ENCODE measurements around the gene PIRT. TPM values are rescaled to one million over a fixed set of nuclear protein-coding genes. Genes with fewer than 3 reads are reported as not detected.
A peak's percentile ranks its signal among the peaks of the same experiment; 100 is the strongest.

The PIRT gene
- total RNA-seq, 2 experiments from 2014 or later: not detected

GRCh38 chr17:10792151-10792550 lies 45.7 kb downstream of the PIRT start:
- peak; percentile 28 for DNase-seq
- H3K4me1 Mint-ChIP-seq: peaks cover 5% of the 10 kb centered on the region
- peak; percentile 56 for ATAC-seq (ENCODE audit: low read depth)
- H3K27me3 Mint-ChIP-seq: no peaks in the 10 kb centered on the region
- no peaks in the 10 kb centered on the region for H3K9me3 Mint-ChIP-seq
- no peaks in the 10 kb centered on the region for H3K36me3 Mint-ChIP-seq
- H3K4me3 Mint-ChIP-seq: no peak overlapping the region
- POLR2A ChIA-PET: no interaction called here
- no peak overlapping the region for H3K27ac Mint-ChIP-seq

DNA sequence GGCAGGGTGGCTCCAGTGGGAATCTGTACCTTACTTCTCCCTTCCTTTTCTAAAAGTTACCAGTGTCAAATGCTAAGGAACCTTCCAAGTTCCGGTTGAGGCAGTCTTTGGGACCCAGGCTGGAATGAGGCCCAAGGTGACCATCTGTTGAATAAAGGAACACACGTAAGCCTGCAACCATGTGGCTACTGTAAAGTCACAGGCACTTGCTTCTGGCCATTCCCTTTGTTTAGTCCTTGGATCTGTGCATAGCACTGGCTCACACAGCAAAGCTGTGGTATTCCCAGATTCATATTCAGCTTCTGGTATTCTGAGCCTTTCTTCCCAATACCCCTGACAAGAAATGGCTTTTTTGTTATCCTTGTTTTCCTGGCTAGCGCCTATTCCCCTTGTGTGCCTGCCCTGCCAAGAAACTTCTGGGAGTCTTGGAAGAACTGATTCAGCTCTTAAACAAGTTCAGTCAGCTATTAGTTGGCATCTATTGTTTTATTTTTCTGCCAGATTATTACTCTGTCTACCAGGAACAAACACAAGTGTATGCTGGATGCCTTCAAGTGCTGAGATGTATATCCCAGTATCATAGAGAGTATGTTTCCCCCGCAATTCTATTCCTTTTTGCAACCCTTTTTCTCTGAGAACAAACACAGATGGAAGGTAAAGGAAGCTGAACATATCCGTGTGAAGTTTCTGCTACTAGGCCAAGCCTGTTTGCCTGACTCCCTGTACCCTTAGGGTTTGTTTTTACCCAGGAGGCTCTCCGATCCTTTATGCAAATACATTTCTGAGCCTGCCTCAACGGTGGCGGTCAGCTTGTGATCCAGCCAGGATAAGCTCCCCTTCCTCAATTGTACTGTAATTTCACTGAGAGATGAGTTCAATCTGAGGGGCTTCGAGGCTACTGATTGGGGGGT lies 47.1 kb downstream of the PIRT start:
- ATAC-seq (ENCODE audit: low read depth): no peak

GRCh38 chr17:10789694-10790271 lies 48.1 kb downstream of the PIRT start:
- POLR2A ChIA-PET: no interaction called here

More for the DNA sequence above, 47.1 kb downstream of the PIRT start:
- DNase-seq: no peak
- Mint-ChIP-seq H3K9me3 (no peaks in the 10 kb centered on the region), H3K4me1 (peaks cover 5% of the 10 kb centered on the region), H3K27me3 (no peaks in the 10 kb centered on the region), H3K36me3 (no peaks in the 10 kb centered on the region), H3K27ac (no peak overlapping the region), H3K4me3 (no peak overlapping the region)
- POLR2A ChIA-PET: no interaction called here

DNA sequence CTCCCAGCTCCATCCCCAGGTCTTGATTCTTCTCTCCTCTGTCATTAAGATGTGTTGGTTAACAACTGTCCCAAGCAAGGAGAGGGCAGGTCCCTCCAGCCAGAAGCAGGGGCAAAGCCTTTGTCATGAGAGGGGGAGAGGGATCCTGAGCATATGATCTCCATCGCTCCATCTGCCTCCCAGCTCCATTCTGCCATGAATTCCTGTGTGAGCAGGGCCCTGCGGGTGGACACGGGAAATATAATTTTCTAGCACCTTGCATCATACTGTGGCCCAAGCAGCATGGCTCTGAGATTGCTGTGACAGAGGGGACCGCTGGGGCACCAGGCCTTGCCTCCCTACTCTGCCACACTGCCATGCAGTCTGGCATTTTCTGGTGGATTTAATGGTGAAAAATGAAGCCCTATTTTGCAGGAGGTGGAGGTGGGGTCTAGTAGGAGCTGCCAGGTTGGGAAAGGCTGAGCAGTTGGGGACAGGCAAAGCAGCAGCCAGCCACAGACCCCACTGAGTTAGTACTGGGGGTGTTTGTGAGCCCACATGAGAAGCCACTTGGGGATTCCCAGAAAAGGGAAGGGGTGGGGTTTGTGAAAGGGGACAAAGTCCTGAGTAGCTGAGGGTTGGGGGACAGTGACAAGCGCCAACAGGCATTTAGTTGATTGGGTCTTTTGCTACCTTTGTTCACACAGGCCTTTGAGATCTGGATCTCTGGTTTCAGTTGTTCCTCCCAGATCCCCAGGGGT lies 50.4 kb downstream of the PIRT start:
- POLR2A ChIA-PET: no interaction called here
- DNase-seq (no peak), ATAC-seq (ENCODE audit: low read depth) (no peak)
- Mint-ChIP-seq H3K9me3 (peaks cover 2% of the 10 kb centered on the region), H3K27ac (peak overlapping the region; percentile 14), H3K4me1 (no peaks in the 10 kb centered on the region), H3K27me3 (peaks cover 3% of the 10 kb centered on the region), H3K4me3 (no peak overlapping the region), H3K36me3 (no peaks in the 10 kb centered on the region)

More at GRCh38 chr17:10789694-10790271, 48.1 kb downstream of the PIRT start:
- Mint-ChIP-seq H3K9me3 (no peaks in the 10 kb centered on the region), H3K4me1 (peaks cover 5% of the 10 kb centered on the region), H3K36me3 (no peaks in the 10 kb centered on the region), H3K4me3 (no peak overlapping the region), H3K27me3 (no peaks in the 10 kb centered on the region), H3K27ac (no peak overlapping the region)
- ATAC-seq (ENCODE audit: low read depth): no peak
- DNase-seq: no peak

DNA sequence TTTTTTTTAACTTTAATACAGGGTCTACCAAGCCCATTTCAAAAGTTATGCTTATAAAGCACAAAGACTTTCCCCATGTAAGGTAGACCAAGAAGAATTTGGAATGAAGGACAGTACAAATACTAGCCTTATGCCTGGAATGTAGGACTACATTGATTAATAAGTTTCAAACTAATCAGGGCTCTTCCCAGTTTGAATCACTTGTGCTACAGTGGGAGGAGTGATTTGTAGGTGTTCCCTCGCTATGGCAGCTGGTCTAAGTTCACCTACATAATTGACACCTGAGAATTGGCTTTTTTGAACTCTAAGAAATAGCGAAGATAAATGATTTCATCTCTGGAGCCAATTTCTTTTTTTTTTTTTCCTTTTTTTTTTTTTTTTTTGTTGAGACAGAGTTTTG lies 52.6 kb downstream of the PIRT start:
- Mint-ChIP-seq H3K36me3 (no peaks in the 10 kb centered on the region), H3K27me3 (peaks cover 3% of the 10 kb centered on the region), H3K4me3 (no peak overlapping the region), H3K27ac (no peak overlapping the region), H3K4me1 (no peaks in the 10 kb centered on the region), H3K9me3 (peaks cover 2% of the 10 kb centered on the region)
- DNase-seq: no peak
- POLR2A ChIA-PET: no interaction called here
- no peak for ATAC-seq (ENCODE audit: low read depth)

DNA sequence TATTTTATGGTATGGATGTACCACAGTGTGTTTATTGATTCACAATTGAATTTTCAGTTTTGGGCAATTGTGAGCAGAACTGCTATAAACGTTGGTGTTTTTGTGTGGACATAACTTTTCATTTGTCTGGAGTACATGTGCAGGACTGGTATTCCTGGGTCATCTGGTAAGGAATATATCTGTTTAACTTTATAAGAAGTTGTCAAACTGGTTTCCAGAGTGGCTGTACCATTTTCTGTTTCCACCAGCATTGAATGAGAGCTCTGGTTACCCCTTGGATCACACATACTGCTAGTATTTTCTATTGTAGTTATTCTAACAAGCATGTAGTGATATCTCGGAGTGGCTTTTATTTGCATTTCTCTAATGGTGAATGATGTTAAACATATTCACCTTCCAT lies 58.3 kb downstream of the PIRT start:
- no peaks in the 10 kb centered on the region for H3K4me1 Mint-ChIP-seq
- H3K36me3 Mint-ChIP-seq: no peaks in the 10 kb centered on the region
- H3K27ac Mint-ChIP-seq: no peak overlapping the region
- peaks cover 2% of the 10 kb centered on the region for H3K9me3 Mint-ChIP-seq
- peaks cover 3% of the 10 kb centered on the region for H3K27me3 Mint-ChIP-seq
- H3K4me3 Mint-ChIP-seq: no peak overlapping the region
- ATAC-seq (ENCODE audit: low read depth): no peak
- POLR2A ChIA-PET: no interaction called here
- no peak for DNase-seq

- H3K27ac Mint-ChIP-seq: no peak overlapping the region
These were observed 60.0 kb downstream of the PIRT start for GRCh38 chr17:10777890-10778289.

GRCh38 chr17:10777131-10777807 lies 60.6 kb downstream of the PIRT start:
- Mint-ChIP-seq H3K9me3 (peaks cover 2% of the 10 kb centered on the region), H3K4me1 (peaks cover 4% of the 10 kb centered on the region), H3K36me3 (no peaks in the 10 kb centered on the region), H3K27me3 (peaks cover 3% of the 10 kb centered on the region), H3K4me3 (no peak overlapping the region), H3K27ac (no peak overlapping the region)
- DNase-seq (no peak), ATAC-seq (ENCODE audit: low read depth) (no peak)
- POLR2A ChIA-PET: no interaction called here

More at GRCh38 chr17:10777890-10778289, 60.0 kb downstream of the PIRT start:
- Mint-ChIP-seq H3K36me3 (no peaks in the 10 kb centered on the region), H3K27me3 (peaks cover 6% of the 10 kb centered on the region), H3K4me3 (no peak overlapping the region), H3K9me3 (peaks cover 5% of the 10 kb centered on the region), H3K4me1 (no peaks in the 10 kb centered on the region)
- DNase-seq: no peak
- ATAC-seq (ENCODE audit: low read depth): no peak
- POLR2A ChIA-PET: no interaction called here

GRCh38 chr17:10776381-10776780 lies 61.5 kb downstream of the PIRT start:
- Mint-ChIP-seq H3K9me3 (peaks cover 6% of the 10 kb centered on the region), H3K27me3 (peaks cover 3% of the 10 kb centered on the region), H3K36me3 (no peaks in the 10 kb centered on the region), H3K4me1 (peaks cover 4% of the 10 kb centered on the region), H3K4me3 (no peak overlapping the region), H3K27ac (no peak overlapping the region)
- no peak for DNase-seq
- no peak for ATAC-seq (ENCODE audit: low read depth)
- POLR2A ChIA-PET: no interaction called here

GRCh38 chr17:10775740-10776356 lies 62.0 kb downstream of the PIRT start:
- H3K9me3 Mint-ChIP-seq: peaks cover 6% of the 10 kb centered on the region
- no peaks in the 10 kb centered on the region for H3K36me3 Mint-ChIP-seq
- ATAC-seq (ENCODE audit: low read depth): no peak
- no peak overlapping the region for H3K4me3 Mint-ChIP-seq
- peaks cover 4% of the 10 kb centered on the region for H3K4me1 Mint-ChIP-seq
- DNase-seq: no peak
- POLR2A ChIA-PET: no interaction called here
- no peak overlapping the region for H3K27ac Mint-ChIP-seq
- H3K27me3 Mint-ChIP-seq: peaks cover 3% of the 10 kb centered on the region

GRCh38 chr17:10775058-10775457 lies 62.8 kb downstream of the PIRT start:
- no peak overlapping the region for H3K4me3 Mint-ChIP-seq
- ATAC-seq (ENCODE audit: low read depth): no peak
- DNase-seq: no peak
- H3K4me1 Mint-ChIP-seq: peaks cover 4% of the 10 kb centered on the region
- peaks cover 3% of the 10 kb centered on the region for H3K27me3 Mint-ChIP-seq
- no peak overlapping the region for H3K27ac Mint-ChIP-seq
- H3K36me3 Mint-ChIP-seq: no peaks in the 10 kb centered on the region
- peaks cover 6% of the 10 kb centered on the region for H3K9me3 Mint-ChIP-seq
- POLR2A ChIA-PET: no interaction called here

DNA sequence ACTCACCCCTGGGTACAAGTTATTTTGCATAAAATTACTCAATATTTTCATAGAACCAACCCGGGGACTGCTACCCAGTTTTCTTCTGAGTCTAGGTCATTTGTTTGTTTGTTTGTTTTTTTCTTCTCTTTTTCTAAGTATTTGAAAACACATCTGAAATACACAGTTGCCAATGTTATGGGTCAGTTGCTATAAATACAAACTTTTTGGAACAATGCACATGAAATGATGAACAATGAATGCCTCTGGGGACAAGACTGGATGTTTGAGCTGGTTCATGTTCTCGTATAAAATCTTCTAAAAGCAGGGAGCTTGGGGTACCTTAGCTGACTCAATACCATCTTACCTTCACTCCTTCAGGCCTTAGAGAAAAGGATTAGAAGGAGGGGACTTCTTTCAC lies 64.5 kb downstream of the PIRT start:
- Mint-ChIP-seq H3K27me3 (peaks cover 3% of the 10 kb centered on the region), H3K9me3 (peaks cover 6% of the 10 kb centered on the region), H3K36me3 (no peaks in the 10 kb centered on the region), H3K4me3 (no peak overlapping the region), H3K27ac (no peak overlapping the region), H3K4me1 (peaks cover 4% of the 10 kb centered on the region)
- POLR2A ChIA-PET: no interaction called here
- no peak for ATAC-seq (ENCODE audit: low read depth)
- no peak for DNase-seq

All from activated naive CD8-positive, alpha-beta T cell treated with anti-CD3 and anti-CD28 coated beads, Interleukin-2, amount 10 ng/mL, durations not matched to agents 7 days and 5 days (primary cell).